ENCODE measurements around the gene GLIS2.
"Not testable (repeated sequence)": the region's sequence is repeated elsewhere in the genome, so short reads cannot be mapped to it uniquely, and the experiment has no call there.

The GLIS2 gene

DNA sequence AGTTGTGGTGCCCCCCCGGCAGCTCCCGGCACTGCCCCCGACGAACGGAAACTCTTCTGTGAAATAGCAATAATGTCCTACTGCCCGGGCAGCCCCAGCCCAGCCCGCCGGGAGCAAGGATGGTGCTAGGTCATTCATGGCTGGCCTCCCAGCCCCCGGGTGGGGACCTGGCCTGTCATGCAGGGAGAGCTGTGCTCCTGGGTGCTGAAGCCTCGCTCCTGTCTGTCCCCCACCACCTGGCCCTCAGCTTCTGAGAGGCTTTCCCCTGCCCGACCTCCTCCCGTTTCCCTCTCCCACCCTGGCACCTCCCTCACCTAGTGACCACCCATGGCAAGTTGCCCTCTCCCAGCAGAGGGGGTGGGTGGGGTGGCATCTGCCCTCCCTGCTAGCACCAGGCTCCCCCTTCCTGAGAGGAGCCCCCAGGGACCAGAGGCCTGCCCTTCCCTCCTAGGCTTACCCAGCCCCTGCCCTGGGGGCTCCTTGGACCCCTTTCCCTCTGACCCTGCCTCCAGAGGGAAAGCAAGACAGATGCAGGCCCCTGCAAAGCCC is 21.7 kb downstream of the GLIS2 start:
- DNase-seq = no peak

- no peak for DNase-seq
These were observed 22.3 kb downstream of the GLIS2 start for GRCh38 chr16:4338125-4338582.

DNA sequence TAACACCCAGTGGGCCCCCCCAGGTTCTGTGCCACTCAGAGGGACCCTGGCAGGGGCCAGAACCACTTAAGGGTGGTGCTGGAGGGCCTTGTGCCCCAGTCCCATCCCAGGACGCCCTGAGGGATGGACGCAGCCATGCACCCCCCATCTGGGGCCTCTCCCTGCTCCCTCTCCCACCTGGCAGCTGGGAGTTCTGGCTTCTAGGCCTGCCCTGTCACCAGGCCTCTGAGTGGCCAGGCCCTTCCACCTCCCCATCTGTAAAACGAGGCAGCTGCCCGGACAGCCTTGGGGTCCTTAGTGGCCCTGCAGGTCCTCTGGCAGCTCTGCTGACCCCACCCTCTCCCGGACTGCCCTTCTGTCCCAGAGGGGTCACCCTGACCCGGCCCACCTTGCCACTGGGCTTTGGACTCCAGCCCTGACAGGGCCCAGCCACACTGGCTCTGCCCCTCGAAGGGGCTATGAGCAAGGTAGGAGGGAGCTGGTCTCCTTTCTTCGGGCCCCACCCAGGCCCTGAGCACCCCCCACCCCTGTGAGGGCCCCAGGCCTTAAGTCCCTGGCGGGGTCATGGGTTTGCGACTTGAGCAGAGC is 22.9 kb downstream of the GLIS2 start:
- DNase-seq = no peak

DNA sequence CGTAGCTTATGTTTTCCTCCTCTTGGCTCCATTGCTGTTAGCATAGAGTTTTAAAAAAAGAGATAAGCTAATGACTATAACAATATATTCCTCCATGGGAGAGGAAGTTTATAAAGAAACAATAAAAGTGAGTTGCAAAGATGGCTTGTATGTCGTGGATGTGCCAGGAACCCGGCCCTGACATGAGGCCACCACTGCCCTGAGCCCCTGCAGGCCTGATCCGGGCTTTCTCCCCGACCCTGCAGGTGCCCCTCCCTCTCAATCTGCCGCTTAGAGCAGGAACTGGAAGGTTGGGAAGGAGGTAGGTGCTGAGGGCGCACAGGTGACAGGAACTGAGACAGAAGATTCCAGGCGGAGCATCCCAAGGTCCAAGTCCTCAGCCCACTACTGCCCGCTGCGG is 23.6 kb downstream of the GLIS2 start:
- DNase-seq = no peak

GRCh38 chr16:4339909-4340308 is 24.0 kb downstream of the GLIS2 start:
- peak; percentile 64 for DNase-seq

DNA sequence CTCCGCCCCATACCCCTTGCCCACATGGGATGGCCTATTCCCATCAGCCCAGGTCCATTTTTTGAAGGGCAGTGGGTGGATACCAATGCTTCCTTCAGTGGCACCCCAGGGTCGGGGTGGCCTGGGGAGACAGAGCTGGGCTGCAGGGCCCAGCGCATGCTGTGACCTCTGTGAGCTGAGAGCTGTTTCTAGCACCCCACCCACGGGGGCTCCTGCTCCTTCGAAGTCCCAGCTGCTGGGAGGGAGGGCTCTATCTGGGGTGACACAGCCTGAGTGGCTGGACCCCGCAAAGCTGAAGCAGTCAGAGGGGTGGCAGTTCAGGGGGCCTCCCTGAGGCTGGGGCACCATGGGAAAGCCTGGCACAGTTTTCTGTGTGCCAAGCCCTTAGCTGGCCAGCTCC is 24.6 kb downstream of the GLIS2 start:
- no peak for DNase-seq

- DNase-seq = no peak
These were observed 25.4 kb downstream of the GLIS2 start for GRCh38 chr16:4341250-4341649.

DNA sequence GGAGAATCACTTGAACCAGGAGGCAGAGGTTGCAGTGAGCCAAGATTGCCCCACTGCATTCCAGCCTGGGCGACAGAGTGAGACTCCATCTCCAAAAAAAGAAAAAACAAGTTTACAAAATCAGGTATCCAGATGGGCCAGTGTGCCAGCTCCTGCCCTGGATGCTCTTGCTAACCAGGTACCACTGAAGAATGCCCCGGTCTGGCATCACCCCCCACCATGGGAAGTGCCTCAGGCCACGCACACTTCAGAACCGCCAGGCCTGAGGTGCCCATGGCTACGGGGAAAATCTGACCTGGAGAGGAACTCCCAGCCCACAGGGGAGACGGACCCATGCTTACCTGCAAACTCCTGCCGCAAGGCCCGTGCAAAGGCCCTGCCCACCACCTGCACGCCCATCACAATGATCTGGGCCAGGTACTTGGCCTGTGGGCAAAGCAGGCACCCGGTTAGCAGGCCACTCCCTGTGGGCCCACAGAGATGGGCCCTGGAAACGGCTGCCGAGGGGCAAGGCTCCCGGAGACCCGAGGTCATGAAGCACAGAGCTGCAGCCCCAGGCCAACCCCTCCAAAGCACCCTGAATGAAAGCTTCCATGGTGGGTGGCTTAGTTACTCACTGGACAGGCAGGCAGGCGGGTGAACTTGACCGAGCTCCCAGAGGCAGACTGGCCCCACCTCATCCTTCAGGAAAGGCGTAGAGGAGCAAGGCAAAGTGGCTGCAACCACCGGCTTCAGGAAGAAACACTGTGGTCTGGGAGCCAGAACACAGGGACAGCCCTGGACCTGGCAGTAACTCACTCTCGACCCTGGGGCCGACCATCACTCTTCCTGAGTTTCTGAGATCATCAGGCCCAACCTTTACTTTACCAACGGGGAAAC is 27.2 kb downstream of the GLIS2 start:
- no peak for DNase-seq

- not testable (repeated sequence) for DNase-seq
These were observed 28.6 kb downstream of the GLIS2 start for GRCh38 chr16:4344300-4344982.

- DNase-seq = no peak
These were observed 29.3 kb downstream of the GLIS2 start for GRCh38 chr16:4344983-4345835.

DNA sequence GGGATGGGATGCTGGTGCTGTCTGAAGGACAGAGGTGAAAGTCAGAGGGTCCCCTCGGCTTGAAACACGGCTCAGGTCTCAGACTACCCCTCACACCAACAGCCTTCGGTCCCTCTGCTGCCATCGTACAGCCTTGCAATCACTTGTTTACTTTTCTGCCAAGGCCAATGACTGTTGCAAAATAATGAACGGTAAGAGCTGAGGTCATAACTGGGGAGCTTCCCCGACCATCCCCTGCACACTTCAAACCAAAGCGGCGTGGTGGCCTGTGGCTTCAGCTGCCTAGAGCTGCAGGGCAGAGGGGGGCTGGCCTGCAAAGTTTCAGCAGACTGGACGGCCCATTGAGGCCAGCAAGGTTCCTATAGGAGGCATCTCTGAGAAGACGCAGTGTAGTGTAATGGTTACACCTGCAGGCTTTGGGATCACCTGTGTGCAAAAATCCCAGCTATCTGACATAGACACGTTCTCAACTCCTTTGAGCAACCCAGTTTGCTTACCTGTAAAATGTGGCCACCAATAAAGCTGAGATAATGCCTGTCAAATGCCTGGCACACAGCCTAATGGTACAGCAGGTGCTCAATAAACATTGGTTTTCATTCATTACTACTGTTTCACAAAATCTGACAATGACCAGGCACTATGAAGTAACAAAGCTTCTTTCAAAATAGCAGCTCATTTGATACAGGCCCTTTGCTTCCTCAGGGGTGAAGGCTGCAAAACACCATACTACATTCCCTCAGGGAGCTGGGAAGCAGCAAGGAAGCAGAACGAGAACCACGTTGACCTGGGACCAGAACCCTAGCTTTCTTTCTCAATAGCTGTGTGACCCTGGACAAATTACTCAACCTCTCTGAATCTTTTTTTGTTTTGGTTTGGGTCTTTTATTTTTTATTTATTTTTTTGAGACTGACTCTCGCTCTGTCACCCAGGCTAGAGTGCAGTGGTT is 30.2 kb downstream of the GLIS2 start:
- DNase-seq = no peak

- no peak for DNase-seq
These were observed 31.1 kb downstream of the GLIS2 start for GRCh38 chr16:4347010-4347409.

DNA sequence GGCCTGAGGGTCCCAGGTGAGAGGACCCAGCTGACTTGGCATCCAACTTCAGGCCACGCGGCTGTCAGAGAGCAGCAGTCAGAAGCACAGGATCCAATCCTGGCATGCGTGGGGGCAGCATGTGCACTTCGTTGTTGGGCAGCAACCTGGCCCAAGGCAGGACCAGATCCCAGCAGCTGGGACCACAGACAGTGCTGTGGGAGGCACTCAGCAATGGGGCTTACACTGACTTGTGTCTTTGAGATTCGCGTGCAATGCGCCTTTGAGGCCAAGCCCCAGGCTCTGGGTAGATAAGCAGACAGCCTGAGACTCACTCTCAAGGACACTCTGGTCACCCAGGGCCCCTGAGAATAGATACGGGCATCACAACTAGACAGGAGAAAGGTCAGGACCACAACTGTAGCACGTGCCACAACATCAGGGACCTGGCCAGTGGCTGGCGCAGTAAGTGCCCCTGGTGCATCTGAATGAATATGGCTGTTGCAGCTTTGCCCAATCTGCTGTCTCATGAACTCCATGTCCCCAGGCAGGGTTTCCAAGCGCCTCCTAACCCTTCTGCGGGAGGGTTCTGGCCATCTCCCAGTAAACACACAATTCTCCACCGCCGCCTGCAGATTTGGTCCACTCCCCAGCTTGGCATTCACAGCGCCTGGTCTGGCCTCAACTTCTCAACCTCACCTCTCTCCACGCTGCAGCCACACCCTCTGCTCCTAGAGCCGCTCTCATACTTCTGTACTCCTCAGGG is 32.1 kb downstream of the GLIS2 start:
- DNase-seq = no peak

DNA sequence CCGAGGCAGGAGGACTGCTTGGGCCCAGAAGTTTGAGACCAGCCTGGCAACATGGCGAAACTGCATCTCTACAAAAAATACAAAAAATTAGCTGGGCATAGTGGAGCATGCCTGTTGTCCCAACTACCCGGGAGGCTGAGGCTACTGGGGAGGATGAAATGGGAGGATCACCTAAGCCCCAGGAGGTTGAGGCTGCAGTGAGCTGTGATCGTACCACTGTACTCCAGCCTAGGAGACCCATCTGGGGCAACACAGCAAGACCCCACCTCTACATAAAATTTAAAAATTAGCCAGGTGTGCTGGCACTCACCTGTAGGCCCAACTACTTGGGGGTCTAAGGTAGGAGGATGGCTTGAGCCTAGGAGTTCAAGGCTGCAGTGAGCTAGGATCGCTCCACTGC is 33.5 kb downstream of the GLIS2 start:
- no peak for DNase-seq

DNA sequence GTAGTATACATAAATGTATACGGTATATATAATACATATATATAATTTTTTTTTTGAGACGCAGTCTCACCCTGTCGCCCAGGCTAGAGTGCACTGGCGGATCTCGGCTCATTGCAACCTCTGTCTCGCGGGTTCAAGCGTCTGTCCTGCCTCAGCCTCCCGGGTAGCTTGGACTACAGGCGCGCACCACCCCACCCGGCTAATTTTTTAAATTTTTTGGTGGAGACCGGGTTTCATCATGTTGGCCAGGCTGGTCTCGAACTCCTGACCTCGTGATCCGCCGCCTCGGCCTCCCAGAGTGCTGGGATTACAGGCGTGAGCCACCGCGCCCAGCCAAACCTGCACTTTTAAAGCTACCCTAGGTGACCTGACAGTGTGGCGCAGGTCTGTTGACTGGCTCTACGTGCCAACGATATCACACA is 34.5 kb downstream of the GLIS2 start:
- no peak for DNase-seq

- DNase-seq = peak; percentile 87
These were observed 35.2 kb downstream of the GLIS2 start, which contains the start of gene PAM16 for GRCh38 chr16:4350787-4351659. TSS of gene PAM16 (minus strand) at chr16:4351321. CDS start at chr16:4351234, 87 bp downstream.

GRCh38 chr16:4351880-4352279 is 36.0 kb downstream of the GLIS2 start:
- no peak for DNase-seq

DNA sequence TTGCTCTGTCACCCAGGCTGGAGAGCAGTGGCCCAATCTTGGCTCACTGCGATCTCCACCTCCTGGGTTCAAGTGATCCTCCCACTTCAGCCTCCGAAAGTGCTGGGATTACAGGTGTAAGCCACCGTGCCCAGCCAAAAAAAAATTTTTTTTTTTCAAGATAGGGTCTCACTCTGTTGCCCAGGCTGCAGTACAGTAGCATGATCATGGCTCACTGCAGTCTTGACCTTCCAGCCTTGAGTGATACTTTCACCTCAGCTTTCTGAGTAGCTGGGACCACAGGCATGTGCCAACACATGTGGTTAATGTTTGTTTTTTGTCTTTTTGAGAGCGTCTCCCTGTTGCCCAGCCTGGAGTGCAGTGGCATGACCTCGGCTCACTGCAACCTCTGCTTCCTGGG is 37.0 kb downstream of the GLIS2 start:
- no peak for DNase-seq

DNA sequence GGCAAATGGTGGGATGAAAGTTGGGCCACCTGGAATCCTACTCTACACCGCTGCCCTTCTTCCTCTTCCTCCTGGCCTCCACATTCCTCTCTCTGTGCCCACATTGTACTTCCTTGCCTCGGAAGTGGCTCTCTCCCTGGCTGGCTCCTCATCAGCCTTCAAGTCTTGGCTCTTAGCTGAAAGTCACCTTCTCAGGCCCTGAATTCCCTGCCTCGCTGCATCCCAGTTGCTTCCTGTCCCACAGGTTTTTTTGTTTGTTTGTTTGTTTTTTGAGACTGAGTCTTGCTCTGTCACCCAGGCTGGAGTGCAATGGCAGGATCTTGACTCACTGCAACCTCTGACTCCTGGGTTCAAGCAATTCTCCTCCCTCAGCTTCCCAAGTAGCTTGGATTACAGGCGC is 37.8 kb downstream of the GLIS2 start:
- DNase-seq = no peak

Measured in NCI-H1694 treated with DMSO at 0.1 percent for 48 hours (cell line).